Memory B cell (primary cell): ENCODE data around the gene PTPN11.
"Not testable (repeated sequence)": the region's sequence is repeated elsewhere in the genome, so short reads cannot be mapped to it uniquely, and the experiment has no call there.

Source experiments
- ATAC-seq: fragments of 150-1000 bp; cut with Tn5 transposase; 2 replicates; pipeline ENCODE4 v1.10.0; 2021; ENCODE audit warnings: low read depth, mild to moderate bottlenecking, moderate library complexity
- DNase-seq, 2 donors: peaks; one replicate each; pipeline ENCODE4 v3.0.0; 2022; ENCODE audit warnings: low spot score in 2 of 2
- H3K27ac Mint-ChIP-seq: one replicate; pipeline ENCODE4 v1.8.0; 2022; ENCODE audit warnings: mild to moderate bottlenecking, moderate library complexity, mixed read lengths
- H3K27me3 Mint-ChIP-seq: one replicate; pipeline ENCODE4 v1.8.0; 2022; ENCODE audit warnings: mixed read lengths
- H3K36me3 Mint-ChIP-seq: one replicate; pipeline ENCODE4 v1.8.0; 2022; ENCODE audit warnings: mild to moderate bottlenecking, mixed read lengths
- H3K4me1 Mint-ChIP-seq: one replicate; pipeline ENCODE4 v1.8.0; 2022; ENCODE audit warnings: mixed read lengths
- H3K4me3 Mint-ChIP-seq: one replicate; pipeline ENCODE4 v1.8.0; 2022; ENCODE audit warnings: mild to moderate bottlenecking, moderate library complexity, mixed read lengths
- H3K9me3 Mint-ChIP-seq: one replicate; pipeline ENCODE4 v1.8.0; 2022; ENCODE audit warnings: mixed read lengths

PTPN11 gene

GRCh38 chr12:112421363-112421762, 2.6 kb downstream of the PTPN11 start:
- DNase-seq, result no peak
- no peak overlapping the region for H3K4me3 Mint-ChIP-seq

GRCh38 chr12:112422531-112422930, 3.8 kb downstream of the PTPN11 start:
- H3K4me1 Mint-ChIP-seq, result peaks cover 34% of the 10 kb centered on the region
- peaks cover 1% of the 10 kb centered on the region for H3K36me3 Mint-ChIP-seq

More at GRCh38 chr12:112421363-112421762, 2.6 kb downstream of the PTPN11 start:
- Mint-ChIP-seq H3K27ac (no peak overlapping the region), H3K36me3 (no peaks in the 10 kb centered on the region), H3K4me1 (peaks cover 32% of the 10 kb centered on the region), H3K27me3 (no peaks in the 10 kb centered on the region), H3K9me3 (no peaks in the 10 kb centered on the region)
- no peak for ATAC-seq

DNA sequence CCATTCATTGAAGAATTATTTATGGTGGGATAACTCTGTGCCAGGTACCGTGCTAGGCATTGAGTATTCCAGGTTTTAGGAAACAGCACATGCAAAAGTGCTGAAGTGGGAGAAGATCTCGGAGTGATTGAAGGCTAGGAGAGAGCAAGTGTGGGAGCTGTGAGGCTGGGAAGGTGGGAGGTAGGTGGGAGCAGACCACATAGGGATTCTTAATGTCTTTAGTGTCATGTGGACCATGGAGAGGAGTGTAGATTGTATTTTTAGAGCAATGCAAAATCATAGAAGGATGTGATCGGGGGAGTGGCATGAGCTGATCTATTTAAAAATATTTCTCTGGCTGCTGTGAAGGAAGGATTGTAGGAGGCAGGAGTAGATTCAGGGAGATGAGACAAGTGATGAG, 5.4 kb downstream of the PTPN11 start:
- H3K4me1 Mint-ChIP-seq, result peaks cover 34% of the 10 kb centered on the region
- no peak for DNase-seq
- no peak overlapping the region for H3K4me3 Mint-ChIP-seq

More at GRCh38 chr12:112422531-112422930, 3.8 kb downstream of the PTPN11 start:
- H3K27me3 Mint-ChIP-seq, result no peaks in the 10 kb centered on the region
- no peak for ATAC-seq
- no peaks in the 10 kb centered on the region for H3K9me3 Mint-ChIP-seq
- DNase-seq, result no peak
- no peak overlapping the region for H3K4me3 Mint-ChIP-seq
- H3K27ac Mint-ChIP-seq, result no peak overlapping the region

DNA sequence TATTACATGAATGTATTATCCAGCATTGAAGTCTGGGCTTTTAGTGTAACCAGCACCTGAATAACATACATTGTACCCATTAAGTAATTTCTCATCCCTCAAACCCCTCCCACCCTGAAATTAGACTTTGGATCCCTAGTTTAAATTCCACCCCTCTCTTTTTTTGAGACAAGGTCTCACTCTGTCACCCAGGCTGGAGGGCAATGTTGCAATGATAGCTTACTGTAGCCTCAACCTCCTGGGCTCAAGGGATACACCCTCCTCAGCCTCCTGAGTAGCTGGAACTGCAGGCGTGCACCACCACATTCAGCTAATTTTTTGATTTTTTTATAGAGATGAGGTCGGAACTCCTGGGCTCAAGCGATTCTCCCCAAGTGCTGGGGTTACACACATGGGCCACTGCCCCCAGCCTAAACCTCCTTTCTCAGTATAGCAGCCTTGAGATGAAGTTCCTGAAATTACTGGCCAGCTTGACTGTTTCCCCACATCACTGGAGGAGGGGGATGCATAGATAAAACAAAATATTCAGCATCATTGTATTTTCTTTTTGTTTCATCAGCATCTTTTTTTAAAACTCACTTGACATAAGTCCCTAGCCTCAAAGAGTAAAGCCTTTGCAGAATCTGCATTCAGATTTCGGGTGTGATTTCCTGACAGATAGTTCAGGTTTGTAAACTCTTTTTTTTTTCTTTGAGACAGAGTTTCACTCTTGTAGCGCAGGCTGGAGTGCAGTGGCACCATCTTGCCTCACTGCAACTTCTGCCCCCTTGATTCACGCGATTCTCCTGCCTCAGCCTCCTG, 7.0 kb downstream of the PTPN11 start:
- Mint-ChIP-seq H3K4me1 (peaks cover 26% of the 10 kb centered on the region), H3K4me3 (no peak overlapping the region), H3K9me3 (no peaks in the 10 kb centered on the region)

More for the DNA sequence above, 5.4 kb downstream of the PTPN11 start:
- Mint-ChIP-seq H3K9me3 (no peaks in the 10 kb centered on the region), H3K36me3 (peaks cover 1% of the 10 kb centered on the region), H3K27ac (peak overlapping the region; percentile 45), H3K27me3 (no peaks in the 10 kb centered on the region)
- ATAC-seq, result no peak

DNA sequence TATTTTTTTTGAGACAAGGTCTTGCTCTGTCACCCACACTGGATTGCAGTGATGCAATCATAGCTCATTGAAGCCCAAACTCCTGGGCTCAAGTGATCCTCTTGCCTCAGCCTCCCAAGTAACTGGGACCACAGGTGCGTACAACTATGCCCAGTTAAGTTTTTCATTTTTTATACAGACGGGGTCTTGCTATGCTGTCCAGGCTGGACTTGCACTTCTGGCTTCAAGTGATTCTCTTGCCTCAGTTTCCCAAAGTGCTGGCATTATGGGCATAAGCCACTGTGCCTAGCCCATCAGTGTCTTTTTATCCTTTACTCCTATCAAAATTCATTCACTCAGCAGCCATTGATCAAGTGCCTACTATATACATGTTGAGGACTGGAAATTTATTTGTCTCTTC, 9.0 kb downstream of the PTPN11 start:
- Mint-ChIP-seq H3K4me3 (no peak overlapping the region), H3K27me3 (no peaks in the 10 kb centered on the region), H3K4me1 (peaks cover 21% of the 10 kb centered on the region), H3K9me3 (no peaks in the 10 kb centered on the region), H3K36me3 (peaks cover 7% of the 10 kb centered on the region), H3K27ac (no peak overlapping the region)
- ATAC-seq (no peak), DNase-seq (no peak)

More for the DNA sequence above, 7.0 kb downstream of the PTPN11 start:
- ATAC-seq (no peak), DNase-seq (no peak)
- H3K36me3 Mint-ChIP-seq, result peaks cover 1% of the 10 kb centered on the region
- H3K27me3 Mint-ChIP-seq, result no peaks in the 10 kb centered on the region
- no peak overlapping the region for H3K27ac Mint-ChIP-seq

DNA sequence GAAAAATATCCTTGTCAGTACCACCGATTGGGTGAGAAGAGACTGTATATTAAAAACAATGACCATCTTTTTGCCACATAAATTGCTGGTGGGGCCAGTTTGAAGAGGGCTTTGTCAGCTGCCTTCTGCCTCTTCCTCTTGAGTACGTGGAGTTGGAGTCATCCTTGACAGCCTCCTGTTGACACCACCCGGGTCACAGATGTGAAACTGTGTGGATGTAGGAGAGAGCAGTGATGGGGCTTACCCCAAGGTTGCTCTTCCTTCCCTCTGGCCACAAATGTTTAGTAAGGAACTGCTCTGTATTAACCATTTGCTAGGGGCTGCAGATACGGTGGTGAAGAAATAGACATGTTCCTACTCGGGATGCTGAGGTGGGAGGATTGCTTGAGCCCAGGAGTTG, 12.2 kb downstream of the PTPN11 start:
- ATAC-seq, result no peak
- Mint-ChIP-seq H3K9me3 (no peaks in the 10 kb centered on the region), H3K27ac (peak overlapping the region; percentile 38), H3K4me3 (no peak overlapping the region), H3K36me3 (peaks cover 7% of the 10 kb centered on the region), H3K4me1 (peaks cover 7% of the 10 kb centered on the region), H3K27me3 (no peaks in the 10 kb centered on the region)
- no peak for DNase-seq

- no peak overlapping the region for H3K4me3 Mint-ChIP-seq
- peaks cover 5% of the 10 kb centered on the region for H3K4me1 Mint-ChIP-seq
- ATAC-seq, result no peak
- H3K9me3 Mint-ChIP-seq, result no peaks in the 10 kb centered on the region
- no peak for DNase-seq
- H3K27ac Mint-ChIP-seq, result no peak overlapping the region
- H3K27me3 Mint-ChIP-seq, result no peaks in the 10 kb centered on the region
- H3K36me3 Mint-ChIP-seq, result peaks cover 6% of the 10 kb centered on the region
Observed at GRCh38 chr12:112431965-112432364, 13.2 kb downstream of the PTPN11 start.

GRCh38 chr12:112433551-112433950, 14.8 kb downstream of the PTPN11 start:
- no peaks in the 10 kb centered on the region for H3K27me3 Mint-ChIP-seq
- no peaks in the 10 kb centered on the region for H3K9me3 Mint-ChIP-seq
- ATAC-seq (no peak), DNase-seq (no peak)
- peaks cover 6% of the 10 kb centered on the region for H3K36me3 Mint-ChIP-seq
- peaks cover 5% of the 10 kb centered on the region for H3K4me1 Mint-ChIP-seq
- H3K4me3 Mint-ChIP-seq, result no peak overlapping the region
- H3K27ac Mint-ChIP-seq, result no peak overlapping the region

DNA sequence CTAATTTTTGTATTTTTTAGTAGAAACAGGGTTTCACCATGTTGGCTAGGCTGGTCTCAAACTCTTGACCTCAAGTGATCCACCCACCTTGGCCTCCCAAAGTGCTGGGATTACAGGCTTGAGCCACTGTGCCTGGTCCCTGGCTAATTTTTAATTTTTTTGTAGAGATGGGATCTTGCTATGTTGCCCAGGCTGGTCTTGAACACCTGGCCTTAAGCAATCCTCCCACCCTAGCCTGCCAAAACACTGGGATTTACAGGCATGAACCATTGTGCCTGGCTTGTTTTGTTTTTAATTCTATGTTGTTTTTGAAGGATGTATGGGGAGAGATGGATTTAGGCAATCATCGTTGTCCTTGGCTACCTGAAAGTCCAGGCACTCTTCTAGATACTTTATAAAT, 19.9 kb downstream of the PTPN11 start:
- ATAC-seq, H3K36me3 Mint-ChIP-seq, H3K4me3 Mint-ChIP-seq, H3K27ac Mint-ChIP-seq, DNase-seq, H3K9me3 Mint-ChIP-seq, H3K4me1 Mint-ChIP-seq, H3K27me3 Mint-ChIP-seq: not testable (repeated sequence)

DNA sequence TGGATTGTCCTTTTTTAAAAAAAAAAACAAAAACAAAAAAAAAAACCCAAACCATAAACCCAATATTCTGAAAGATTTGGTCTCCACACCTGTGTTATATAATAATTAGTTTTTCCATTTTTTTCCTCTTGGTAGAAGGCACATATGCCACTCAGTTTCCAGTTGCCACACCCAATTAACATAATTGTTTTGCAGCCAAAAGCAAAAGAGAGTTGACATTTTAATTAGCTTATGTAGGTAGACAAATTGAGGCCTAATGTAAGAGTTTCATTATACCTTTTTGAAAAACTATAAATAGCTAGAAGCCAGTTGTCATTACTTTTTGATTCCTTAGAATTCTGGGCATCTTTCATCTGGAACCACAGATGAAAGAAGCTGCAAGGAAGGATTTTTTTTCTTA, 21.0 kb downstream of the PTPN11 start:
- Mint-ChIP-seq H3K9me3 (no peaks in the 10 kb centered on the region), H3K36me3 (peaks cover 4% of the 10 kb centered on the region), H3K27ac (no peak overlapping the region), H3K4me3 (no peak overlapping the region), H3K4me1 (peaks cover 1% of the 10 kb centered on the region), H3K27me3 (no peaks in the 10 kb centered on the region)
- DNase-seq, result no peak
- ATAC-seq, result no peak

GRCh38 chr12:112440653-112441052, 21.9 kb downstream of the PTPN11 start:
- H3K4me1 Mint-ChIP-seq, H3K36me3 Mint-ChIP-seq, H3K9me3 Mint-ChIP-seq, H3K27ac Mint-ChIP-seq, DNase-seq, H3K27me3 Mint-ChIP-seq, ATAC-seq, H3K4me3 Mint-ChIP-seq: not testable (repeated sequence)

- Mint-ChIP-seq H3K36me3 (peaks cover 6% of the 10 kb centered on the region), H3K9me3 (no peaks in the 10 kb centered on the region), H3K4me1 (peaks cover 2% of the 10 kb centered on the region), H3K4me3 (no peak overlapping the region), H3K27ac (no peak overlapping the region), H3K27me3 (no peaks in the 10 kb centered on the region)
- ATAC-seq, result no peak
- DNase-seq, result no peak
Observed at GRCh38 chr12:112443916-112444315, 25.2 kb downstream of the PTPN11 start.

DNA sequence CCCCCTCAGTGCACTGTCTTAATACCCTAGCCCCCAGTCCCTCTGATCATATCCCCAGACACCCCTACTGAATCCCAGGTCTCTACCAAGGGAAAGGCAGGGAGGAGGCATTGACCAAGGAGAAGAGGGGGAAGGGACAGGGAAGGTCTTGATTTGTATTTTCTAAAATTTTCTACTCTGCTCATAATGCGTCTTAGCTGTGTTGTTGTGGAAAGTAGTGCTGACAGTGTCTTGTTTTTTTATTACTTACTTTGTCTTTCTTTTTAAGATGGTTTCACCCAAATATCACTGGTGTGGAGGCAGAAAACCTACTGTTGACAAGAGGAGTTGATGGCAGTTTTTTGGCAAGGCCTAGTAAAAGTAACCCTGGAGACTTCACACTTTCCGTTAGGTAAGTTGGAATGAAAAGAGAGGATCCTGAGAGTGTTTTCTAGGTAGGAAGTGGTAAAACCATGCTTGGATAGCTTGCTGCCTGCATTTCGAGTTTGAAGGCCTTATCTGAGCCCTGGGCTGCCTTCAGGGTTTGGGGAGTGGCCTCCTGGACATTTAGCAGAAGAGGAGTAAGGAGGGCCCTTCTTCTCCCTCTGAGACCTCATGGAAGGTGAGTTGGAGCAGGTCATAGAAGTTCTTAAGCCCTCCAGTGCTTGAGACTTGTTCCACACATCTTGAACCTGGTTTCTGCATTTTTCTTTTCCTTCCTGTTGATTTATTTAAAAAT, 27.4 kb downstream of the PTPN11 start:
- Mint-ChIP-seq H3K36me3 (peaks cover 15% of the 10 kb centered on the region), H3K27me3 (no peaks in the 10 kb centered on the region)
- ATAC-seq, result no peak

DNA sequence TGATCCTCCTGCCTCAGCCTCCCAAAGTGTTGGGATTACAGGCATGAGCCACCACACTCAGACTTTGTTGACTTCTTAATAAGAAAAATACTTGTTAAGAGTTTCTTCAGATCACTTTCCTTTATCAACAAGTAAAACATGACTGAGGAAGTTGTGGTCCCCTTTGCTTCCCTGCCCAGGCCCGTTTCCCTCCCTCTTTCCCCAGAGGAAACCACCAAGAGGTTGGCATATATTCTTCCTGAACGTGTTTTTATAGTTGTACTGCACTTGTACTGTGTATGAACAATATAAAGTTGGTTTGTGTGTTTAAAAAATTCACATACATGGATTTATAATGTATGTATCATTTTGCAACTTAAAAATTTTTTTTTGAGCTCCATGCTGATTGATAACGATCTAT, 28.4 kb downstream of the PTPN11 start:
- ATAC-seq, result no peak
- Mint-ChIP-seq H3K4me3 (no peak overlapping the region), H3K36me3 (peaks cover 15% of the 10 kb centered on the region), H3K9me3 (no peaks in the 10 kb centered on the region), H3K27me3 (no peaks in the 10 kb centered on the region), H3K27ac (peak overlapping the region; percentile 53), H3K4me1 (peaks cover 2% of the 10 kb centered on the region)
- DNase-seq, result no peak

More for the DNA sequence above, 27.4 kb downstream of the PTPN11 start:
- DNase-seq, result no peak
- Mint-ChIP-seq H3K9me3 (no peaks in the 10 kb centered on the region), H3K4me1 (peaks cover 2% of the 10 kb centered on the region), H3K27ac (no peak overlapping the region), H3K4me3 (no peak overlapping the region)
